NB4 (cell line): ENCODE measurements around the gene PNMA1.

Experiments used
- MYC ChIP-seq: IDR thresholded peaks from 2 replicates; pipeline ENCODE4 v1.6.1; 2011; ENCODE audit warnings: low read depth, low read length
- TF ChIP-seq, protein P1 (sequence below): IDR thresholded peaks from one replicate; pipeline ENCODE4 v1.5.1; 2012; ENCODE audit warnings: low read depth, low read length

DNA sequence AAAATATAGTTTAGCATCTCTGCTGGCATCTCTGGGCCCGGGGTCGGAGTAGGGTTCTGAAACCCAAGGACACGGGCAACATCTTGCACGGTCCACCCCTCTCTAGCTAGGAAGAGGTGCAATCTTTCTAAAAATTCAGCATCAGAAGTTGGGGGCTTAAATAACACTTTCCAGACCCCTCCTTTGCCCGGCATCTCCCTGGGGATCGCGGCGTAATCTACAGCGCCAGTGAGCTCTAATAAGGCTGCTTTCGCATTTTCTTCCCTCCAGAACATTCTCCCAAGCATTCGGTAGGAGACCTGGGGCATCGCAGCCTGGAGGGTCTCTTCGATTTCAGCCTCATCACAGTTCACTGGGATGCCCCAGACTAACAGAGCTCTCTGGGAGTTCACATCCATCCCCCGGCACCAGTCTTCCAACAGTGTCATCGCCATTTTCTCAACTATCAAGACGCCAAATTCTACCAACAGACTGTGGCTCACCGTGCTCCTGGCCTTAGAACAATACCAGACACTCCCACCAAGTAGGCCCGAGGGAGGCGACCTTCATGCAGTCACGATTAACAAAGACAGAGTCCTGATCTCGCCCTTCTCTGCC lies 880 bp downstream of the PNMA1 start:
- TF ChIP-seq, protein P1, sequence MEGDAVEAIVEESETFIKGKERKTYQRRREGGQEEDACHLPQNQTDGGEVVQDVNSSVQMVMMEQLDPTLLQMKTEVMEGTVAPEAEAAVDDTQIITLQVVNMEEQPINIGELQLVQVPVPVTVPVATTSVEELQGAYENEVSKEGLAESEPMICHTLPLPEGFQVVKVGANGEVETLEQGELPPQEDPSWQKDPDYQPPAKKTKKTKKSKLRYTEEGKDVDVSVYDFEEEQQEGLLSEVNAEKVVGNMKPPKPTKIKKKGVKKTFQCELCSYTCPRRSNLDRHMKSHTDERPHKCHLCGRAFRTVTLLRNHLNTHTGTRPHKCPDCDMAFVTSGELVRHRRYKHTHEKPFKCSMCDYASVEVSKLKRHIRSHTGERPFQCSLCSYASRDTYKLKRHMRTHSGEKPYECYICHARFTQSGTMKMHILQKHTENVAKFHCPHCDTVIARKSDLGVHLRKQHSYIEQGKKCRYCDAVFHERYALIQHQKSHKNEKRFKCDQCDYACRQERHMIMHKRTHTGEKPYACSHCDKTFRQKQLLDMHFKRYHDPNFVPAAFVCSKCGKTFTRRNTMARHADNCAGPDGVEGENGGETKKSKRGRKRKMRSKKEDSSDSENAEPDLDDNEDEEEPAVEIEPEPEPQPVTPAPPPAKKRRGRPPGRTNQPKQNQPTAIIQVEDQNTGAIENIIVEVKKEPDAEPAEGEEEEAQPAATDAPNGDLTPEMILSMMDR: no peak
- no peak for TF ChIP-seq MYC
